Measurements from ENCODE around the gene BTBD17. TPM values are rescaled to one million over a fixed set of nuclear protein-coding genes. Genes with fewer than 3 reads are reported as not detected.

The BTBD17 gene
- total RNA-seq, 1 donor from 2014 or later: 2.7 TPM

DNA sequence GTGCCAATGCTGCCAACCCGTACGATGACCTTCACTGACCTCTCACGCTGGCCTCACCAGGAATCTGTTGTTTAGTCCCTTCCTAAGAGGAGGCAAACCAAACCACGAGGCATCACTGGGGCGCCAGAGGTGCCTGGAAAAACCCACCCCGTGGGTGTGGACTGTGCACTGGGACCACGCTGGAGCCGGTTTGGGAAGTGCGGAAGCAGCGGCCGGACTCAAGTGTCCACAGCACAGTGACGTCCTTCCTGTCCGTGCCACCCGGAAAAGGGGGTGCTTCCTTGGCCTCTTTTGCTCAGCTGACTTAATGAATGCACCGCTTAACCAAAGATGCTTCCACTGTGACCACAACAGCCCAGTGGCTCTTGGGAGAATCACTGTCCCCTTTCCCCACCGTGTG is 44.6 kb downstream of the BTBD17 start:
- no peaks in the 10 kb centered on the region for H3K4me1 Mint-ChIP-seq (ENCODE audit: unreplicated experiment)
- no peak for TF ChIP-seq CTCF (IDR thresholded peaks at IDR 0.05; ENCODE audit: unreplicated experiment)
- peaks cover 10% of the 10 kb centered on the region for H3K27me3 Mint-ChIP-seq (ENCODE audit: unreplicated experiment)
- no peak for DNase-seq (ENCODE audit: low spot score)
- no peak overlapping the region for H3K27ac Mint-ChIP-seq (ENCODE audit: unreplicated experiment)
- H3K9me3 Mint-ChIP-seq (ENCODE audit: unreplicated experiment): no peaks in the 10 kb centered on the region
- no peaks in the 10 kb centered on the region for H3K36me3 Mint-ChIP-seq (ENCODE audit: low read depth, unreplicated experiment)
- H3K4me3 Mint-ChIP-seq (ENCODE audit: unreplicated experiment): no peak overlapping the region

- no peaks in the 10 kb centered on the region for H3K36me3 Mint-ChIP-seq (ENCODE audit: low read depth, unreplicated experiment)
- no peak overlapping the region for H3K27ac Mint-ChIP-seq (ENCODE audit: unreplicated experiment)
- H3K27me3 Mint-ChIP-seq (ENCODE audit: unreplicated experiment): peaks cover 10% of the 10 kb centered on the region
- no peak overlapping the region for H3K4me3 Mint-ChIP-seq (ENCODE audit: unreplicated experiment)
- no peak for DNase-seq (ENCODE audit: low spot score)
- H3K9me3 Mint-ChIP-seq (ENCODE audit: unreplicated experiment): no peaks in the 10 kb centered on the region
- no peaks in the 10 kb centered on the region for H3K4me1 Mint-ChIP-seq (ENCODE audit: unreplicated experiment)
- no peak for TF ChIP-seq CTCF (IDR thresholded peaks at IDR 0.05; ENCODE audit: unreplicated experiment)
These were observed 45.4 kb downstream of the BTBD17 start for GRCh38 chr17:74316220-74316619.

DNA sequence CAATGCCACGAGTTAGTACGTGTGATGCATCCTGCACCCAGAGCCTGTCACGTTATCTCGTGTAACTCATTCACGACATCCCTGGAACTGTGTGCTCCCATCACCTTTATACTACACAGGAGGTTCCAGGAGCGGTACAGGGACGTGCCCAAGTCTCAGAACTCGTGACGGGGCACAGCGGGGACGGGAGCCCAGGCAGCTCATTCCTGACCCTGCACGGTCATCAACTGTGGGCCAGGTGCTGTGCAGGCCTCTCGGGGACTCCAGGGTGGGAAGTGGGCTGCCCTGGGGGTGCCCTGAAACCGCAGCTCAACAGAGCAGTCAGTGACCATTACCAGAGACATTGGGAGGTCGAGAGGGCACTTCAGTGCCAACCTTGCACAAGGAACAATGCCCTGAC is 46.8 kb downstream of the BTBD17 start:
- H3K27me3 Mint-ChIP-seq (ENCODE audit: unreplicated experiment): peaks cover 12% of the 10 kb centered on the region

DNA sequence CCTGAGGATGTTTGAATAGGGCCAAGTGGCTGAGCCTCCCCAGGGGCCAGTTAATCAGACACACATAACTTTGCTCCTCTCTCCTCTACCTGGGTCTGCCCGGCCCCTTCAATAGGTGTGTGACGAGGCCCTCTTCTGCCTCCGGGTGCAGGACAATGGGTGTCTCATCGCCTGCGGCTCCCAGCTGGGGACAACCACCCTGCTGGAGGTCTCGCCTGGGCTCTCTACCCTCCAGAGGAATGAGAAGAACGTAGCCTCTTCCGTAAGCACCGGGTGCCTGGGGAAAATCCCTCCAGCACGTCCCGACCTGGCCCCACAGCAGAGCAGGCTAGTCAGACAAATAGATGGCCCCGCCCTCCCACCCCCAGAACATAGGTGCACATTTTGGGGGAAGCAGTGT is 51.8 kb downstream of the BTBD17 start:
- TF ChIP-seq CTCF (IDR thresholded peaks at IDR 0.05; ENCODE audit: unreplicated experiment): no peak
- DNase-seq (ENCODE audit: low spot score): no peak
- Mint-ChIP-seq H3K4me3 (ENCODE audit: unreplicated experiment) (no peak overlapping the region), H3K36me3 (ENCODE audit: low read depth, unreplicated experiment) (no peaks in the 10 kb centered on the region), H3K27me3 (ENCODE audit: unreplicated experiment) (peaks cover 4% of the 10 kb centered on the region), H3K4me1 (ENCODE audit: unreplicated experiment) (peaks cover 5% of the 10 kb centered on the region), H3K9me3 (ENCODE audit: unreplicated experiment) (no peaks in the 10 kb centered on the region), H3K27ac (ENCODE audit: unreplicated experiment) (no peak overlapping the region)

More for the DNA sequence above, 46.8 kb downstream of the BTBD17 start:
- DNase-seq (ENCODE audit: low spot score): no peak
- H3K9me3 Mint-ChIP-seq (ENCODE audit: unreplicated experiment): no peaks in the 10 kb centered on the region
- no peaks in the 10 kb centered on the region for H3K4me1 Mint-ChIP-seq (ENCODE audit: unreplicated experiment)
- H3K4me3 Mint-ChIP-seq (ENCODE audit: unreplicated experiment): no peak overlapping the region
- TF ChIP-seq CTCF (IDR thresholded peaks at IDR 0.05; ENCODE audit: unreplicated experiment): no peak
- no peaks in the 10 kb centered on the region for H3K36me3 Mint-ChIP-seq (ENCODE audit: low read depth, unreplicated experiment)
- H3K27ac Mint-ChIP-seq (ENCODE audit: unreplicated experiment): no peak overlapping the region

- TF ChIP-seq CTCF (IDR thresholded peaks at IDR 0.05; ENCODE audit: unreplicated experiment): no peak
- DNase-seq (ENCODE audit: low spot score): peak; percentile 52
- peaks cover 5% of the 10 kb centered on the region for H3K27me3 Mint-ChIP-seq (ENCODE audit: unreplicated experiment)
- H3K27ac Mint-ChIP-seq (ENCODE audit: unreplicated experiment): peak overlapping the region; percentile 48
- peaks cover 5% of the 10 kb centered on the region for H3K4me1 Mint-ChIP-seq (ENCODE audit: unreplicated experiment)
- no peaks in the 10 kb centered on the region for H3K9me3 Mint-ChIP-seq (ENCODE audit: unreplicated experiment)
- H3K36me3 Mint-ChIP-seq (ENCODE audit: low read depth, unreplicated experiment): no peaks in the 10 kb centered on the region
- H3K4me3 Mint-ChIP-seq (ENCODE audit: unreplicated experiment): no peak overlapping the region
These were observed 53.5 kb downstream of the BTBD17 start for GRCh38 chr17:74307984-74308773.
